ENCODE data around the gene SPIRE1.
"Not testable (repeated sequence)": the region's sequence is repeated elsewhere in the genome, so short reads cannot be mapped to it uniquely, and the experiment has no call there.

The SPIRE1 gene

DNA sequence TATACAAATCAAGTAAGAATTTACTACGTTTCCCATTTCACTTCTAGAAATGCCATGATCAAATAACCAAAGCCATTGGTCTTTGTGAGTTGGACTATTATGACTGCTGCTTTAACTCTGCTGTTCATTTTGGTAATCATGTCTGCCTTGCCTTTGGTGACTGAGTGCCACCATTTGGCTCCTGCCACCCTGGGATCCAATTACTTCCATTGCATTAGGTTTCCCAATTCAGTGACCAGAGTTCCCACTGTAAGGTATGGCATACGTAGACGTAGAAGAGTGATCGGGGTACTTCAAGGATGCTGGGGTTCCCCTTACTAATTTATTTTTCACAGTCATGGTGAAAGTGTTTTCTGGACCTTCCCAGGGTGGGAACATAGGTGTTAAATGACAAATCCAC is 90.1 kb downstream of the SPIRE1 start:
- no peak overlapping the region for H3K4me3 ChIP-seq (ENCODE audit: insufficient read depth, low read length, poor library complexity, severe bottlenecking)
- H3K4me2 ChIP-seq (ENCODE audit: low read depth, low read length, poor library complexity, severe bottlenecking), result no peak overlapping the region
- H3K27ac ChIP-seq (ENCODE audit: low read depth, low read length), result no peak overlapping the region
- no peak overlapping the region for H3K9ac ChIP-seq (ENCODE audit: low read length)
- H3K9me3 ChIP-seq (ENCODE audit: insufficient read depth, low read length), result no peaks in the 10 kb centered on the region
- H3F3A ChIP-seq (ENCODE audit: insufficient read depth), result no peaks in the 10 kb centered on the region
- no peaks in the 10 kb centered on the region for H3K27me3 ChIP-seq (ENCODE audit: low read length)
- no peaks in the 10 kb centered on the region for H3K9me2 ChIP-seq (replicated peaks; ENCODE audit: insufficient read depth, low read length)
- H3K79me2 ChIP-seq (ENCODE audit: insufficient read depth, low read length), result no peaks in the 10 kb centered on the region
- TF ChIP-seq EZH2phosphoT487 (conservative IDR thresholded peaks at IDR 0.05; ENCODE audit: low read length), result no peak
- TF ChIP-seq, protein P1, sequence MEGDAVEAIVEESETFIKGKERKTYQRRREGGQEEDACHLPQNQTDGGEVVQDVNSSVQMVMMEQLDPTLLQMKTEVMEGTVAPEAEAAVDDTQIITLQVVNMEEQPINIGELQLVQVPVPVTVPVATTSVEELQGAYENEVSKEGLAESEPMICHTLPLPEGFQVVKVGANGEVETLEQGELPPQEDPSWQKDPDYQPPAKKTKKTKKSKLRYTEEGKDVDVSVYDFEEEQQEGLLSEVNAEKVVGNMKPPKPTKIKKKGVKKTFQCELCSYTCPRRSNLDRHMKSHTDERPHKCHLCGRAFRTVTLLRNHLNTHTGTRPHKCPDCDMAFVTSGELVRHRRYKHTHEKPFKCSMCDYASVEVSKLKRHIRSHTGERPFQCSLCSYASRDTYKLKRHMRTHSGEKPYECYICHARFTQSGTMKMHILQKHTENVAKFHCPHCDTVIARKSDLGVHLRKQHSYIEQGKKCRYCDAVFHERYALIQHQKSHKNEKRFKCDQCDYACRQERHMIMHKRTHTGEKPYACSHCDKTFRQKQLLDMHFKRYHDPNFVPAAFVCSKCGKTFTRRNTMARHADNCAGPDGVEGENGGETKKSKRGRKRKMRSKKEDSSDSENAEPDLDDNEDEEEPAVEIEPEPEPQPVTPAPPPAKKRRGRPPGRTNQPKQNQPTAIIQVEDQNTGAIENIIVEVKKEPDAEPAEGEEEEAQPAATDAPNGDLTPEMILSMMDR (IDR thresholded peaks at IDR 0.05; ENCODE audit: insufficient read depth, low read length, poor library complexity, severe bottlenecking), result no peak
- H3K36me3 ChIP-seq (ENCODE audit: low read length), result no peaks in the 10 kb centered on the region
- H4K20me1 ChIP-seq (ENCODE audit: low read depth, low read length), result no peaks in the 10 kb centered on the region
- H2AFZ ChIP-seq (ENCODE audit: low read depth, low read length, severe bottlenecking), result no peak overlapping the region

DNA sequence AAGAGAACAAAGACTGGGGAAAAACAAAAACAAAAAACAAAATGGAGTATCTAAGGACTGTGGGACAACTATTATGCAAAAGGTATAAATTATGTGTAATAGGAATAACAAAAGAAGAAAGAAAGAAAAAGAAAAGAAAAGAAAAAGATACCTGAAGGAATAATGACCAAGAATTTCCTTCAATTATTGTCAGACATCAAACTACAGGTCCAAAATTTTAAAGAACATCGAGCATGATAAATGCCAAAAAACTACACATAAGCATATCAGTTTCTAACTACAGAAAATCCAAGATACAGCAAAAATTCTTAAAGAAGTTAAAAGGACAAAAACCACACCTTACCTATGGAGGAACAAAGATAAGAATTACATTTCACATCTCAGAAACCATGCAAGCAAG is 93.0 kb downstream of the SPIRE1 start:
- Histone ChIP-seq H4K20me1 (ENCODE audit: low read depth, low read length) (no peaks in the 10 kb centered on the region), H3K4me2 (ENCODE audit: low read depth, low read length, poor library complexity, severe bottlenecking) (no peak overlapping the region), H3K9me2 (replicated peaks; ENCODE audit: insufficient read depth, low read length) (no peaks in the 10 kb centered on the region), H2AFZ (ENCODE audit: low read depth, low read length, severe bottlenecking) (no peak overlapping the region), H3K9ac (ENCODE audit: low read length) (no peak overlapping the region), H3K9me3 (ENCODE audit: insufficient read depth, low read length) (no peaks in the 10 kb centered on the region), H3K27ac (ENCODE audit: low read depth, low read length) (no peak overlapping the region), H3K36me3 (ENCODE audit: low read length) (no peaks in the 10 kb centered on the region), H3F3A (ENCODE audit: insufficient read depth) (no peaks in the 10 kb centered on the region), H3K4me3 (ENCODE audit: insufficient read depth, low read length, poor library complexity, severe bottlenecking) (no peak overlapping the region), H3K27me3 (ENCODE audit: low read length) (no peaks in the 10 kb centered on the region), H3K79me2 (ENCODE audit: insufficient read depth, low read length) (no peaks in the 10 kb centered on the region)
- TF ChIP-seq EZH2phosphoT487 (conservative IDR thresholded peaks at IDR 0.05; ENCODE audit: low read length), result no peak

DNA sequence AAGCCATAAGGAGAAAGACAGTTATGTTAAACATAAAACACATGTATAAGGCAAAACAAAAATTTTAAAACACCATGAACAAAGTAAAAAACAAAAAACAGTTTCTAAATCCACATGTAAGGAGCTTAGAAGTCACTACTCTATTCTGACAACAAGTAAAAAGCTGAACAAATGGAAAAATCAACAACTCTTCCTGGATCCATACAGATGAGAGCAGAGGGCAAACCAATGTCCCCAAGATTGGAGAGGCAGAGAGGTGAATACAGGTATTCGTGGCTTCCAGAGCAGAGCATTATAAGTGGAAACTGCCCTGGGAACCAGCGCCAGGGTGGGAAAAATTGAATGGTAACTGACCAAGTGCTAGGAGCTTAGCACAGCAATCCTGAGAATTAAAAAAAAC is 93.5 kb downstream of the SPIRE1 start:
- H3K9me2 ChIP-seq (replicated peaks; ENCODE audit: insufficient read depth, low read length), result no peaks in the 10 kb centered on the region
- H3K79me2 ChIP-seq (ENCODE audit: insufficient read depth, low read length), result no peaks in the 10 kb centered on the region
- H3K27ac ChIP-seq (ENCODE audit: low read depth, low read length), result no peak overlapping the region

DNA sequence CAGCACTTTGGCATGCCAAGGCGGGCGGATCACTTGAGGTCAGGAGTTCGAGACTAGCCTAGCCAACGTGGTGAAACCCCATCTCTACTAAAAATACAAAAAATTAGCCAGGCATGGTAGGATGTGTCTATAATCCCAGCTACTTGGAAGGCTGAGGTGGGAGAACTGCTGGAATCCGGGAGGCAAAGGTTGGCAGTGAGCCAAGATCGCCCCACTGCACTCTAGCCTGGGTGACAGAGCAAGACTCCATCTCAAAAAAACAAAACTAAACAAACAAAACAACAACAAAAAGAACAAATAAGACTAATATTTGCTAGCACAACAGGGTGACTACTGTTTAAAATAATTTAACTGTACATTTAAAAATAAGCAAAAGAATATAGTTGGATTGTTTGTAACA is 97.3 kb downstream of the SPIRE1 start:
- not testable (repeated sequence) for H2AFZ ChIP-seq (ENCODE audit: low read depth, low read length, severe bottlenecking); H3K36me3 ChIP-seq (ENCODE audit: low read length); H3K4me2 ChIP-seq (ENCODE audit: low read depth, low read length, poor library complexity, severe bottlenecking); H3K27ac ChIP-seq (ENCODE audit: low read depth, low read length); H3K79me2 ChIP-seq (ENCODE audit: insufficient read depth, low read length); H3K4me3 ChIP-seq (ENCODE audit: insufficient read depth, low read length, poor library complexity, severe bottlenecking); H3K9me2 ChIP-seq (replicated peaks; ENCODE audit: insufficient read depth, low read length); H4K20me1 ChIP-seq (ENCODE audit: low read depth, low read length); H3K9me3 ChIP-seq (ENCODE audit: insufficient read depth, low read length); H3K27me3 ChIP-seq (ENCODE audit: low read length); H3F3A ChIP-seq (ENCODE audit: insufficient read depth); H3K9ac ChIP-seq (ENCODE audit: low read length)

More for the DNA sequence above, 93.5 kb downstream of the SPIRE1 start:
- Histone ChIP-seq H3K4me3 (ENCODE audit: insufficient read depth, low read length, poor library complexity, severe bottlenecking) (no peak overlapping the region), H3K9me3 (ENCODE audit: insufficient read depth, low read length) (no peaks in the 10 kb centered on the region), H3K4me2 (ENCODE audit: low read depth, low read length, poor library complexity, severe bottlenecking) (no peak overlapping the region), H3K9ac (ENCODE audit: low read length) (no peak overlapping the region), H4K20me1 (ENCODE audit: low read depth, low read length) (no peaks in the 10 kb centered on the region), H3F3A (ENCODE audit: insufficient read depth) (no peaks in the 10 kb centered on the region), H3K36me3 (ENCODE audit: low read length) (no peaks in the 10 kb centered on the region), H3K27me3 (ENCODE audit: low read length) (no peaks in the 10 kb centered on the region), H2AFZ (ENCODE audit: low read depth, low read length, severe bottlenecking) (no peak overlapping the region)
- no peak for TF ChIP-seq EZH2phosphoT487 (conservative IDR thresholded peaks at IDR 0.05; ENCODE audit: low read length)
- TF ChIP-seq, protein P1 (IDR thresholded peaks at IDR 0.05; ENCODE audit: insufficient read depth, low read length, poor library complexity, severe bottlenecking), result no peak
